ENCODE data around the gene CLCN4.

GRCh38 chrX:10246297-10246696, 89.5 kb downstream of the CLCN4 start:
- TF ChIP-seq CTCF (IDR thresholded peaks at IDR 0.05): no peak
- no peak for TF ChIP-seq POLR2A (IDR thresholded peaks at IDR 0.05)

All from ovary (tissue), 3 donors.